Stimulated activated CD4-positive, alpha-beta T cell treated with anti-CD3 and anti-CD28 coated beads, Interleukin-4, amount 100 ng/mL, for 1 hour (primary cell): ENCODE data around the gene TEFM.
A peak's percentile ranks its signal among the peaks of the same experiment; 100 is the strongest.
"Not testable (repeated sequence)": the region's sequence is repeated elsewhere in the genome, so short reads cannot be mapped to it uniquely, and the experiment has no call there.

Experiments used
- DNase-seq: peaks from one replicate; pipeline ENCODE4 v3.0.0-alpha.2; 2020

The TEFM gene

GRCh38 chr17:30906101-30906911, at the start of gene TEFM:
Gene TEFM (minus strand): TSS chr17:30906238. CDS start chr17:30906198, 40 bp downstream.
- peak; percentile 86 for DNase-seq

- DNase-seq: no peak
Measured at GRCh38 chr17:30954046-30954830, 48.2 kb upstream of the TEFM start.

GRCh38 chr17:30952638-30953393, 46.8 kb upstream of the TEFM start:
- no peak for DNase-seq

- no peak for DNase-seq
Measured at GRCh38 chr17:30950669-30951399, 44.8 kb upstream of the TEFM start.

- DNase-seq: no peak
Measured at GRCh38 chr17:30950189-30950588, 44.2 kb upstream of the TEFM start.

- no peak for DNase-seq
Measured at GRCh38 chr17:30947796-30948195, 41.8 kb upstream of the TEFM start.

GRCh38 chr17:30942308-30943079, 36.5 kb upstream of the TEFM start:
- DNase-seq: no peak

- no peak for DNase-seq
Measured at GRCh38 chr17:30939051-30939689, 33.1 kb upstream of the TEFM start.

- no peak for DNase-seq
Measured at GRCh38 chr17:30933966-30934365, 27.9 kb upstream of the TEFM start.

GRCh38 chr17:30931582-30931981, 25.5 kb upstream of the TEFM start:
- not testable (repeated sequence) for DNase-seq

GRCh38 chr17:30930495-30930894, 24.5 kb upstream of the TEFM start:
- no peak for DNase-seq

GRCh38 chr17:30929861-30930260, 23.8 kb upstream of the TEFM start:
- DNase-seq: not testable (repeated sequence)

- DNase-seq: no peak
Measured at GRCh38 chr17:30929081-30929633, 23.1 kb upstream of the TEFM start.

GRCh38 chr17:30928584-30928983, 22.5 kb upstream of the TEFM start:
- no peak for DNase-seq

GRCh38 chr17:30927756-30928155, 21.7 kb upstream of the TEFM start:
- no peak for DNase-seq

GRCh38 chr17:30926516-30926915, 20.5 kb upstream of the TEFM start:
- no peak for DNase-seq

GRCh38 chr17:30924341-30924740, 18.3 kb upstream of the TEFM start:
- no peak for DNase-seq

GRCh38 chr17:30922235-30923030, 16.4 kb upstream of the TEFM start:
- no peak for DNase-seq

- no peak for DNase-seq
Measured at GRCh38 chr17:30921544-30922196, 15.6 kb upstream of the TEFM start, which contains the start of gene ADAP2. Gene ADAP2 (plus strand): TSS chr17:30921945. CDS start chr17:30922015, 70 bp downstream.
